ENCODE measurements around the gene AP3B1. TPM values are rescaled to one million over a fixed set of nuclear protein-coding genes. Genes with fewer than 3 reads are reported as not detected.

The AP3B1 gene
- total RNA-seq, 2 donors from 2014 or later, result 53.4 to 74.0 TPM

DNA sequence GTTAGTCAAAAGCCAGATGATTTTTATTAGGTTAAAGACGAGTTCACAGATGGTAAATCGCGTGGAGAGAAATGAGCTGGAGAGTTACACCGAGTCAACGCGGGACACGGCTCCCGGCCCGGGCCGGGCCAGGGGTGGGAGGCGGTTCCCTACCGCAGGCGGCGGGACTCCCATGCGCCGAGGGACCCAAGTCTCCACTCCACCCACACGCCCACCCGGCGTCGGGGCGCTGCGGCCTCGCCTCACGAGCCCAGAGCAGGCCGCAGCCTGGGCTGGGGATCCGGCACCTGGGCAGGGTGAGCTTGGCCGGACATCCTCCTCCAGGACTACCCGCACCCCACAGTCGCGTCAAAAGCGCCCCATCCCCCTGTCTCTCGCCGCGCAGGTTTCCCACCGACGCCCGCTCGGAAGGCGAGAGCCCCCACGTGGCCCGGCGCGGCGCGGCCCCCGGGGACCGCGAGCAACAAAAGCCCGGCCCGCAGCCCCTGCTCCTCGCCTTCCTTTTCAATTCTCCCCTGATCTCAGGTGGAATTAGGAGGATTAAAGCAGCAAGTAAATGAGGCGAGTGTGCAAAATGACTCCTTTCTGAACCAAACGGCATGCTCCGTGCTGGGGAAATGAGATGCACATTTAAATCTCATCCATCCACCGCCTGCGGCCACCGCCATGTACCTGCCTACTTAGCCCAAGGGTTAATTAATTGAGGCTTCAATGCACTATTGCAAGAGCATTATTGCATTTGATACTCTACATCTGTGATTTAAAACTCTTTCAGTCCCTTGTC, 321.8 kb downstream of the AP3B1 start:
- Histone ChIP-seq H3K36me3 (ENCODE audit: control insufficient read depth, insufficient read depth, low read length) (no peaks in the 10 kb centered on the region), H3K4me3 (ENCODE audit: low read length) (peak overlapping the region; percentile 78), H3K9ac (ENCODE audit: extremely low read depth, low read length, poor library complexity, severe bottlenecking) (no peak overlapping the region), H3K4me1 (ENCODE audit: control insufficient read depth, insufficient read depth, low read length) (peaks cover 4% of the 10 kb centered on the region), H3K27ac (ENCODE audit: low read depth, low read length) (no peak overlapping the region), H3K27me3 (ENCODE audit: control insufficient read depth, insufficient read depth, low read length, poor library complexity, severe bottlenecking) (peaks cover 70% of the 10 kb centered on the region), H3K9me3 (ENCODE audit: control insufficient read depth, low read length) (no peaks in the 10 kb centered on the region)
- Mint-ChIP-seq H3K36me3 (ENCODE audit: low read depth) (no peaks in the 10 kb centered on the region), H3K27ac (no peak overlapping the region), H3K4me1 (peaks cover 27% of the 10 kb centered on the region), H3K4me3 (peak overlapping the region; percentile 45), H3K27me3 (ENCODE audit: insufficient read depth) (peaks cover 91% of the 10 kb centered on the region), H3K9me3 (no peaks in the 10 kb centered on the region)
- DNase-seq, result peak; percentile 72
- 8 to 13% methylated on average over 18 to 57 of the region's 57 CpGs for WGBS, 2 experiments (ENCODE audit: insufficient coverage in 1 of 2, insufficient read length in 1 of 2)
- TF ChIP-seq, protein P1, sequence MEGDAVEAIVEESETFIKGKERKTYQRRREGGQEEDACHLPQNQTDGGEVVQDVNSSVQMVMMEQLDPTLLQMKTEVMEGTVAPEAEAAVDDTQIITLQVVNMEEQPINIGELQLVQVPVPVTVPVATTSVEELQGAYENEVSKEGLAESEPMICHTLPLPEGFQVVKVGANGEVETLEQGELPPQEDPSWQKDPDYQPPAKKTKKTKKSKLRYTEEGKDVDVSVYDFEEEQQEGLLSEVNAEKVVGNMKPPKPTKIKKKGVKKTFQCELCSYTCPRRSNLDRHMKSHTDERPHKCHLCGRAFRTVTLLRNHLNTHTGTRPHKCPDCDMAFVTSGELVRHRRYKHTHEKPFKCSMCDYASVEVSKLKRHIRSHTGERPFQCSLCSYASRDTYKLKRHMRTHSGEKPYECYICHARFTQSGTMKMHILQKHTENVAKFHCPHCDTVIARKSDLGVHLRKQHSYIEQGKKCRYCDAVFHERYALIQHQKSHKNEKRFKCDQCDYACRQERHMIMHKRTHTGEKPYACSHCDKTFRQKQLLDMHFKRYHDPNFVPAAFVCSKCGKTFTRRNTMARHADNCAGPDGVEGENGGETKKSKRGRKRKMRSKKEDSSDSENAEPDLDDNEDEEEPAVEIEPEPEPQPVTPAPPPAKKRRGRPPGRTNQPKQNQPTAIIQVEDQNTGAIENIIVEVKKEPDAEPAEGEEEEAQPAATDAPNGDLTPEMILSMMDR (conservative IDR thresholded peaks at IDR 0.05), result no peak

DNA sequence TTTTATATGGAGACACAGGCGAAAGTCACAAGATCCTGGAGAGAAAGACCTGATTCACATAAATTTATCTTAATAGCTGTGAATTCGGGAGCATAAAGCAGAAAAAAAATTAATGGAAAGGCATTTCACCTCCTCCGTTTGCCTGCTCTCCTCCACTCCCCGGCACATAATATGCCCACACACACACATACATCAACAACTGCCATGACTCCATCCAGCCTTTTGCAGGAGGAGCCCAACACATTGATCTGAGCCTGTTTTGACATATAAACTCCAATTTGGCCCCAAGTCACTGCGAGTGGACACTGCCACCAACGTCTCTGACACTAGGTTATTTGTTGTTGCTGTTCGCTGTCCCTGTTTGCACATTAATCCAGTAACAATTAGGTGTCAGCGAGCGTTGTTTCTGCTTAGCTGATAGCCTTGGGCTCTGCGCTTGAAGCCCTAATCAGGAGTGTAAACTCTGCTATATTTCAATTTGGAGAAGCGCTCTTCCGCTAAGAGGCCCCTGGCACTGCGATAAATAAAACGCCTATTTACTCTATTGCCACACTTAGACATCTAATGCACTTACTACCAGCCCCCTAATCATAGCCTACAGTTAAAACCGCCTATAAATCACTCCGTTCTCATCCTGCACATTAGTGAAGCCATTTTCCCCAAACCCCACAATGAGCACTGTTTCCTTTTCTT, 322.6 kb downstream of the AP3B1 start:
- DNase-seq, result no peak
- H3K27ac Mint-ChIP-seq, result no peak overlapping the region
- 39 to 68% methylated on average over 11 to 16 of the region's 16 CpGs for WGBS, 2 experiments (ENCODE audit: insufficient coverage in 1 of 2, insufficient read length in 1 of 2)
- H3K9me3 Mint-ChIP-seq, result no peaks in the 10 kb centered on the region
- no peaks in the 10 kb centered on the region for H3K36me3 ChIP-seq (ENCODE audit: control insufficient read depth, insufficient read depth, low read length)
- no peaks in the 10 kb centered on the region for H3K36me3 Mint-ChIP-seq (ENCODE audit: low read depth)
- peaks cover 93% of the 10 kb centered on the region for H3K27me3 Mint-ChIP-seq (ENCODE audit: insufficient read depth)
- peak overlapping the region; percentile 78 for H3K4me3 ChIP-seq (ENCODE audit: low read length)
- H3K27ac ChIP-seq (ENCODE audit: low read depth, low read length), result no peak overlapping the region
- H3K9ac ChIP-seq (ENCODE audit: extremely low read depth, low read length, poor library complexity, severe bottlenecking), result no peak overlapping the region
- TF ChIP-seq, protein P1 (conservative IDR thresholded peaks at IDR 0.05), result no peak
- H3K4me1 ChIP-seq (ENCODE audit: control insufficient read depth, insufficient read depth, low read length), result peaks cover 4% of the 10 kb centered on the region
- H3K4me3 Mint-ChIP-seq, result peak overlapping the region; percentile 45
- no peaks in the 10 kb centered on the region for H3K9me3 ChIP-seq (ENCODE audit: control insufficient read depth, low read length)
- peaks cover 66% of the 10 kb centered on the region for H3K27me3 ChIP-seq (ENCODE audit: control insufficient read depth, insufficient read depth, low read length, poor library complexity, severe bottlenecking)
- peaks cover 27% of the 10 kb centered on the region for H3K4me1 Mint-ChIP-seq

DNA sequence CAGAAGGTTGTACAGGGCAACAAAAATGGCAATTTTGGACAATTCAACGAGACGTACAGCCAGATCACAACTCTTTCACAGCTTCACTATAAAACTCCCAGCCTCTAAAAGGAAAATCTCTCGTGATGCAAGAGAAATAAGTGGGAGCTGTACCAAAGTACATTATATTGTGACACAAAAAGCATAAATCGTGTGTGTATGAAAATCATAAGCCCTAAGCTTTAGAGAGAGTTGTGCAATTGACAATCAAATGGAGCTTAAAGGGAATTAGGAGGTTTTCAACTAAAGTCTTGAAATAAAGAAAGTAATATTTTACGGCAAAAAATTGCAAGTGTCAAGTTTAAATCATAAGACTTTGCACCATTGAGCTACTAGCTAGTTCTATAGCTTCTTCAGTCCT, 323.6 kb downstream of the AP3B1 start:
- Mint-ChIP-seq H3K4me3 (no peak overlapping the region), H3K9me3 (peaks cover 3% of the 10 kb centered on the region), H3K27ac (no peak overlapping the region), H3K4me1 (peaks cover 27% of the 10 kb centered on the region), H3K36me3 (ENCODE audit: low read depth) (no peaks in the 10 kb centered on the region), H3K27me3 (ENCODE audit: insufficient read depth) (peaks cover 93% of the 10 kb centered on the region)
- Histone ChIP-seq H3K9ac (ENCODE audit: extremely low read depth, low read length, poor library complexity, severe bottlenecking) (no peak overlapping the region), H3K4me3 (ENCODE audit: low read length) (no peak overlapping the region), H3K9me3 (ENCODE audit: control insufficient read depth, low read length) (no peaks in the 10 kb centered on the region), H3K27me3 (ENCODE audit: control insufficient read depth, insufficient read depth, low read length, poor library complexity, severe bottlenecking) (peaks cover 66% of the 10 kb centered on the region), H3K27ac (ENCODE audit: low read depth, low read length) (no peak overlapping the region), H3K4me1 (ENCODE audit: control insufficient read depth, insufficient read depth, low read length) (peaks cover 4% of the 10 kb centered on the region), H3K36me3 (ENCODE audit: control insufficient read depth, insufficient read depth, low read length) (no peaks in the 10 kb centered on the region)
- 95 to 96% methylated on average over 4 to 5 of the region's 5 CpGs for WGBS, 2 experiments (ENCODE audit: insufficient coverage in 1 of 2, insufficient read length in 1 of 2)
- no peak for DNase-seq
- TF ChIP-seq, protein P1 (conservative IDR thresholded peaks at IDR 0.05), result no peak
